Smooth muscle cell (in vitro differentiated cells): ENCODE data around the gene MAL. TPM values are rescaled to one million over a fixed set of nuclear protein-coding genes. Genes with fewer than 3 reads are reported as not detected.

Experiments used
- DNase-seq: peaks from one replicate; lab custom pipeline; 2025; ENCODE audit not compliant: unreplicated experiment; lab: John Stamatoyannopoulos, UW
- H2AFZ ChIP-seq: fragments of 200-600 bp; sonication (generic); 2 replicates; pipeline ENCODE4 v1.6.0; 2016; ENCODE audit warnings: antibody characterized with exemption, low read depth, mild to moderate bottlenecking
- H3F3A ChIP-seq: fragments of 200-600 bp; sonication (generic); 2 replicates; pipeline ENCODE4 v1.6.0; 2017; ENCODE audit warnings: antibody characterized with exemption, low read depth
- H3K27ac ChIP-seq: fragments of 200-600 bp; sonication (generic); 2 replicates; pipeline ENCODE4 v1.5.1; 2016; ENCODE audit warnings: low read depth, mild to moderate bottlenecking
- H3K27me3 ChIP-seq: fragments of 200-600 bp; sonication (generic); 2 replicates; pipeline ENCODE4 v1.6.1; 2016; ENCODE audit warnings: low read depth, mild to moderate bottlenecking
- H3K36me3 ChIP-seq: fragments of 200-600 bp; sonication (generic); 2 replicates; pipeline ENCODE4 v1.5.1; 2016; ENCODE audit warnings: low read depth
- H3K4me1 ChIP-seq: fragments of 200-600 bp; sonication (generic); 2 replicates; pipeline ENCODE4 v1.5.1; 2016; ENCODE audit warnings: low read depth
- H3K4me2 ChIP-seq: fragments of 200-600 bp; sonication (generic); 2 replicates; pipeline ENCODE4 v1.6.0; 2016; ENCODE audit warnings: mild to moderate bottlenecking
- H3K4me3 ChIP-seq: fragments of 200-600 bp; sonication (generic); 2 replicates; pipeline ENCODE4 v1.5.1; 2016; ENCODE audit warnings: mild to moderate bottlenecking
- H3K79me2 ChIP-seq: fragments of 200-600 bp; sonication (generic); 2 replicates; pipeline ENCODE4 v1.6.0; 2016; ENCODE audit warnings: low read depth, mild to moderate bottlenecking
- H3K9ac ChIP-seq: fragments of 200-600 bp; sonication (generic); 2 replicates; pipeline ENCODE4 v1.6.0; 2016; ENCODE audit warnings: low read depth
- H3K9me3 ChIP-seq: fragments of 200-600 bp; sonication (generic); replicated peaks from 2 replicates; pipeline ENCODE4 v1.5.1; 2016; ENCODE audit warnings: low read depth
- H4K20me1 ChIP-seq: fragments of 200-600 bp; sonication (generic); 2 replicates; pipeline ENCODE4 v1.6.0; 2016; ENCODE audit warnings: low read depth
- CTCF ChIP-seq: fragments of 200-600 bp; sonication (generic); IDR thresholded peaks from 2 replicates; pipeline ENCODE4 v1.5.1; 2017; ENCODE audit warnings: borderline replicate concordance, mild to moderate bottlenecking, antibody characterized with exemption; ENCODE audit not compliant: insufficient read depth, poor library complexity, severe bottlenecking
- WGBS: methylation state at CpG from one replicate; pipeline ENCODE4 v1.1.7; 2016; ENCODE audit warnings: low lambda C conversion rate; 5-methylcytosine and 5-hydroxymethylcytosine counted together
- polyA plus RNA-seq: library from polyadenylated mRNA; unstranded; fragments of >200 nt; fragmentation: Nextera tagmentation; extraction: Ambion mirVana; gene quantifications from 2 replicates; pipeline ENCODE4 v1.2.1, GENCODE V29; 2016
- total RNA-seq: library from RNA; depleted of rRNA; stranded (reverse); fragments of >200 nt; gene quantifications from 2 replicates; pipeline ENCODE4 v1.2.3, GENCODE V29; 2014

The MAL gene
- total and polyA plus RNA-seq, 2 experiments from 2014 or later: not detected

GRCh38 chr2:95029898-95030341 is 4.4 kb downstream of the MAL start:
- Histone ChIP-seq H3K36me3 (no peaks in the 10 kb centered on the region), H3K4me2 (no peak overlapping the region), H3K9me3 (no peaks in the 10 kb centered on the region), H3K27ac (no peak overlapping the region), H3K79me2 (no peaks in the 10 kb centered on the region), H4K20me1 (no peaks in the 10 kb centered on the region), H3K4me1 (no peaks in the 10 kb centered on the region), H2AFZ (no peak overlapping the region), H3K4me3 (no peak overlapping the region), H3K9ac (no peak overlapping the region), H3F3A (no peaks in the 10 kb centered on the region), H3K27me3 (peaks cover 30% of the 10 kb centered on the region)
- TF ChIP-seq CTCF: no peak
- 88% methylated on average over 4 of the region's 4 CpGs for WGBS
- DNase-seq: no peak

GRCh38 chr2:95030496-95030895 is 5.0 kb downstream of the MAL start:
- H3K4me2 ChIP-seq: no peak overlapping the region
- no peak overlapping the region for H3K9ac ChIP-seq
- H3K9me3 ChIP-seq: no peaks in the 10 kb centered on the region
- WGBS: 43% methylated on average over 5 of the region's 5 CpGs
- peaks cover 25% of the 10 kb centered on the region for H3K27me3 ChIP-seq
- no peaks in the 10 kb centered on the region for H3K79me2 ChIP-seq
- H3K4me3 ChIP-seq: no peak overlapping the region
- DNase-seq: no peak
- H3K36me3 ChIP-seq: no peaks in the 10 kb centered on the region
- H2AFZ ChIP-seq: no peak overlapping the region
- no peak overlapping the region for H3K27ac ChIP-seq
- no peaks in the 10 kb centered on the region for H3F3A ChIP-seq
- no peaks in the 10 kb centered on the region for H4K20me1 ChIP-seq
- no peak for TF ChIP-seq CTCF
- H3K4me1 ChIP-seq: no peaks in the 10 kb centered on the region

- no peaks in the 10 kb centered on the region for H3K79me2 ChIP-seq
- no peak for DNase-seq
- 61% methylated on average over 7 of the region's 7 CpGs for WGBS
- H3K4me2 ChIP-seq: no peak overlapping the region
- no peak overlapping the region for H3K4me3 ChIP-seq
- no peaks in the 10 kb centered on the region for H3K36me3 ChIP-seq
- TF ChIP-seq CTCF: no peak
- H3F3A ChIP-seq: no peaks in the 10 kb centered on the region
- no peaks in the 10 kb centered on the region for H3K4me1 ChIP-seq
- H3K9me3 ChIP-seq: no peaks in the 10 kb centered on the region
- H3K27me3 ChIP-seq: peaks cover 18% of the 10 kb centered on the region
- H4K20me1 ChIP-seq: no peaks in the 10 kb centered on the region
- H3K27ac ChIP-seq: no peak overlapping the region
- H3K9ac ChIP-seq: no peak overlapping the region
- H2AFZ ChIP-seq: no peak overlapping the region
Observed at GRCh38 chr2:95031076-95031725, 5.7 kb downstream of the MAL start.

GRCh38 chr2:95031726-95032116 is 6.2 kb downstream of the MAL start:
- Histone ChIP-seq H3K27me3 (peaks cover 14% of the 10 kb centered on the region), H3K4me2 (no peak overlapping the region), H3K36me3 (no peaks in the 10 kb centered on the region), H3F3A (no peaks in the 10 kb centered on the region), H3K9me3 (no peaks in the 10 kb centered on the region), H3K79me2 (no peaks in the 10 kb centered on the region), H3K4me3 (no peak overlapping the region), H3K9ac (no peak overlapping the region), H3K4me1 (no peaks in the 10 kb centered on the region), H2AFZ (no peak overlapping the region), H3K27ac (no peak overlapping the region), H4K20me1 (no peaks in the 10 kb centered on the region)
- DNase-seq: no peak
- no peak for TF ChIP-seq CTCF
- WGBS: 53% methylated on average over 1 of the region's 1 CpG
